SK-N-MC (cell line): ENCODE results near the gene USF1.

Experiments used
- EZH2 ChIP-seq: fragments of 200-600 bp; sonication (generic); IDR thresholded peaks from one replicate; pipeline ENCODE4 v1.6.1; 2017; ENCODE audit warnings: antibody characterized with exemption
- FOXP2 ChIP-seq: optimal IDR thresholded peaks from 2 replicates; pipeline ENCODE3; 2011; ENCODE audit warnings: mild to moderate bottlenecking, moderate library complexity; ENCODE audit not compliant: insufficient read depth; ENCODE audit errors: extremely low read length, control extremely low read depth
- POLR2AphosphoS5 ChIP-seq: IDR thresholded peaks from 2 replicates; pipeline ENCODE4 v1.6.1; 2012; ENCODE audit warnings: mild to moderate bottlenecking, low read depth, low read length, borderline replicate concordance

- TF ChIP-seq EZH2 (no peak), POLR2AphosphoS5 (no peak), FOXP2 (no peak)
Measured at GRCh38 chr1:161072751-161073449, 27.1 kb upstream of the USF1 start.
